GM23338 (cell line): ENCODE data around the gene PRR12.

ENCODE experiments used
- CREB1 ChIP-seq: fragments of 250-450 bp; sonication (Bioruptor Pico); IDR thresholded peaks from 2 replicates; pipeline ENCODE4 v1.5.0; 2020; ENCODE audit warnings: low read depth, mild to moderate bottlenecking, moderate library complexity
- ETS1 ChIP-seq: IDR thresholded peaks from 2 replicates; pipeline ENCODE4 v1.6.1; 2016; ENCODE audit warnings: antibody characterized with exemption
- EZH2 ChIP-seq: fragments of 200-600 bp; sonication (generic); IDR thresholded peaks from one replicate; pipeline ENCODE4 v1.8.0; 2017; ENCODE audit warnings: antibody characterized with exemption, mild to moderate bottlenecking, low read depth; ENCODE audit not compliant: unreplicated experiment
- EZH2phosphoT487 ChIP-seq: fragments of 200-600 bp; sonication (generic); IDR thresholded peaks from one replicate; pipeline ENCODE4 v1.8.1; 2018; ENCODE audit warnings: antibody characterized with exemption; ENCODE audit not compliant: unreplicated experiment
- JUNB ChIP-seq: IDR thresholded peaks from one replicate; pipeline ENCODE4 v1.6.1; 2016; ENCODE audit warnings: antibody characterized with exemption; ENCODE audit not compliant: unreplicated experiment
- NANOG ChIP-seq: IDR thresholded peaks from 2 replicates; pipeline ENCODE4 v1.6.1; 2016; ENCODE audit warnings: antibody characterized with exemption, borderline replicate concordance
- POLR2AphosphoS5 ChIP-seq: IDR thresholded peaks from 2 replicates; pipeline ENCODE4 v1.6.1; 2016; ENCODE audit warnings: antibody characterized with exemption, low read depth
- REST ChIP-seq: IDR thresholded peaks from one replicate; pipeline ENCODE4 v1.6.1; 2018; ENCODE audit warnings: antibody characterized with exemption; ENCODE audit not compliant: unreplicated experiment
- STAT1 ChIP-seq: IDR thresholded peaks from one replicate; pipeline ENCODE4 v1.6.1; 2016; ENCODE audit warnings: antibody characterized with exemption; ENCODE audit not compliant: unreplicated experiment
- TF ChIP-seq, protein P1 (sequence below), 2 experiments: fragments of 200-600 bp in 1 of 2; sonication (generic) in 1 of 2; conservative IDR thresholded peaks; 2 replicates each; pipeline versions ENCODE4 v1.5.1 to v1.6.1; 2016 to 2017; ENCODE audit warnings: antibody characterized with exemption in 2 of 2, low read depth in 2 of 2, mild to moderate bottlenecking in 2 of 2, moderate library complexity in 1 of 2

DNA sequence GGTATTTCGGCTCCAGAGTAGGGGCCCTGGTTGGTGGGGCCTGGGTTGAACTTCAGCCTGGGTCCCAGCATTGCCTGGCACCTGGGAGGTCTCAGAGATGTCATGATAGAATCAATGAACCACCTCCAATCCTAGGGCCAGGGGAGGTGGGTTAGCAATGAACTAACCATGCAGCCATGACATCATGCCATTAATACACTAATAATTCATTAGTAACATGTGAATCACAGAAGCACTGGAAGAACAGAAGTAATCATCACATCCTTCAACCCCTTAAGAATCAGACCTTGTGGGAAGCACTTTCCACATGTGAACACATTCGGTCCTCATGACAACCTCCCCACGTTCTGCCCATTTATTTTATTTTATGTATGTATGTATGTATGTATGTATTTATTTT lies 17.6 kb upstream of the PRR12 start:
- TF ChIP-seq, protein P1, sequence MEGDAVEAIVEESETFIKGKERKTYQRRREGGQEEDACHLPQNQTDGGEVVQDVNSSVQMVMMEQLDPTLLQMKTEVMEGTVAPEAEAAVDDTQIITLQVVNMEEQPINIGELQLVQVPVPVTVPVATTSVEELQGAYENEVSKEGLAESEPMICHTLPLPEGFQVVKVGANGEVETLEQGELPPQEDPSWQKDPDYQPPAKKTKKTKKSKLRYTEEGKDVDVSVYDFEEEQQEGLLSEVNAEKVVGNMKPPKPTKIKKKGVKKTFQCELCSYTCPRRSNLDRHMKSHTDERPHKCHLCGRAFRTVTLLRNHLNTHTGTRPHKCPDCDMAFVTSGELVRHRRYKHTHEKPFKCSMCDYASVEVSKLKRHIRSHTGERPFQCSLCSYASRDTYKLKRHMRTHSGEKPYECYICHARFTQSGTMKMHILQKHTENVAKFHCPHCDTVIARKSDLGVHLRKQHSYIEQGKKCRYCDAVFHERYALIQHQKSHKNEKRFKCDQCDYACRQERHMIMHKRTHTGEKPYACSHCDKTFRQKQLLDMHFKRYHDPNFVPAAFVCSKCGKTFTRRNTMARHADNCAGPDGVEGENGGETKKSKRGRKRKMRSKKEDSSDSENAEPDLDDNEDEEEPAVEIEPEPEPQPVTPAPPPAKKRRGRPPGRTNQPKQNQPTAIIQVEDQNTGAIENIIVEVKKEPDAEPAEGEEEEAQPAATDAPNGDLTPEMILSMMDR (conservative IDR thresholded peaks at IDR 0.05; ENCODE audit: low read depth in 2 of 2): no peak
- no peak for TF ChIP-seq REST
- TF ChIP-seq JUNB: no peak
- TF ChIP-seq EZH2: no peak
- TF ChIP-seq NANOG: no peak
- TF ChIP-seq CREB1 (CRISPR knock-in tag): no peak
- no peak for TF ChIP-seq POLR2AphosphoS5
- TF ChIP-seq EZH2phosphoT487: no peak
- no peak for TF ChIP-seq ETS1
- TF ChIP-seq STAT1: no peak
